HepG2 (cell line): ENCODE data around the gene HEPACAM2. TPM values are rescaled to one million over a fixed set of nuclear protein-coding genes. Genes with fewer than 3 reads are reported as not detected.

ENCODE experiments used
- ATAC-seq: fragments of 200-7000 bp; cut with Tn5 transposase; 3 replicates; pipeline ENCODE4 v1.9.1; 2020; ENCODE audit warnings: mild to moderate bottlenecking, moderate library complexity
- BruUV-seq: library from RNA; stranded (reverse); fragments of 400-500 nt; replicated peaks from 2 replicates; lab custom pipeline; 2021; lab: Mats Ljungman, UMichigan
- CTCF ChIA-PET: fragments of 300-600 bp; formaldehyde crosslinking; extraction: SDS; loops from one replicate; lab custom pipeline; 2021; ENCODE audit warnings: low total read pairs, inconsistent platforms, low intra/inter-chr PET ratio; lab: Yijun Ruan, JAX
- POLR2A ChIA-PET: fragments of 350-600 bp; sonication (Branson Sonifier 250); formaldehyde crosslinking; loops from one replicate; lab custom pipeline; 2020; ENCODE audit warnings: antibody characterized with exemption, inconsistent platforms; lab: Yijun Ruan, JAX
- DNase-seq: peaks from one replicate; pipeline ENCODE4 v3.0.0-alpha.2; 2015; ENCODE audit warnings: low spot score
- FAIRE-seq: peaks from 3 replicates; lab custom pipeline; 2011; peaks lifted over from hg19 to GRCh38; lab: Jason Lieb, UNC
- H2AFZ ChIP-seq: one replicate; pipeline ENCODE4 v1.6.1; 2011; ENCODE audit warnings: low read length, inconsistent platforms
- H3K27ac ChIP-seq: fragments of 300-600 bp; 3 replicates; pipeline ENCODE4 v1.8.0; 2011; ENCODE audit warnings: mixed run types, mild to moderate bottlenecking, mixed read lengths, low read length, inconsistent platforms; ENCODE audit not compliant: insufficient read depth; ENCODE audit errors: extremely low read length
- H3K27me3 ChIP-seq, 2 experiments: fragments of 200-600 bp in 1 of 2; 2 replicates in 1 of 2; 3 replicates in 1 of 2; pipeline versions ENCODE4 v1.6.0 to v1.8.0; 2011; ENCODE audit warnings: low read length in 2 of 2, mild to moderate bottlenecking in 2 of 2, moderate library complexity in 2 of 2, inconsistent platforms in 1 of 2; ENCODE audit not compliant: insufficient read depth in 2 of 2, control insufficient read depth in 1 of 2
- H3K36me3 ChIP-seq, 2 experiments: fragments of 200-600 bp in 1 of 2; replicated peaks in 1 of 2; 2 replicates in 1 of 2; 3 replicates in 1 of 2; pipeline versions ENCODE4 v1.5.1 to v1.8.0; 2011; ENCODE audit warnings: low read length in 2 of 2, inconsistent platforms in 1 of 2; ENCODE audit not compliant: insufficient read depth in 2 of 2, control insufficient read depth in 1 of 2
- H3K4me1 ChIP-seq: 2 replicates; pipeline ENCODE4 v1.5.1; 2012; ENCODE audit warnings: low read length, inconsistent platforms; ENCODE audit not compliant: insufficient read depth
- H3K4me2 ChIP-seq: 2 replicates; pipeline ENCODE4 v1.6.0; 2011; ENCODE audit warnings: low read depth, low read length, inconsistent platforms
- H3K4me3 ChIP-seq, 3 experiments: fragments of 200-600 bp in 1 of 3; sonication (generic), shearing (Covaris generic) in 1 of 3; replicated peaks in 1 of 3; 2 replicates each; pipeline ENCODE4 v1.5.1; 2011 to 2016; ENCODE audit warnings: low read length in 3 of 3, inconsistent platforms in 2 of 3, low read depth in 2 of 3, mild to moderate bottlenecking in 2 of 3, control low read depth in 1 of 3, mixed read lengths in 1 of 3; ENCODE audit not compliant: insufficient read depth in 1 of 3
- H3K79me2 ChIP-seq: one replicate; pipeline ENCODE4 v1.6.1; 2011; ENCODE audit warnings: low read length, inconsistent platforms; ENCODE audit not compliant: insufficient read depth
- H3K9ac ChIP-seq: 2 replicates; pipeline ENCODE4 v1.6.0; 2011; ENCODE audit warnings: mild to moderate bottlenecking, low read depth, low read length, inconsistent platforms; ENCODE audit not compliant: insufficient read depth
- H3K9me3 ChIP-seq: 2 replicates; pipeline ENCODE4 v1.5.1; 2012; ENCODE audit warnings: mild to moderate bottlenecking, low read length
- H4K20me1 ChIP-seq: 2 replicates; pipeline ENCODE4 v1.6.0; 2011; ENCODE audit warnings: inconsistent platforms, mild to moderate bottlenecking, low read length, moderate library complexity; ENCODE audit not compliant: insufficient read depth
- HNRNPK ChIP-seq: fragments of 200-400 bp; formaldehyde crosslinking; IDR thresholded peaks from 2 replicates; pipeline ENCODE4 v1.6.1; 2018; ENCODE audit warnings: low read length, low read depth, moderate library complexity, mild to moderate bottlenecking; ENCODE audit not compliant: poor library complexity, severe bottlenecking
- NR2C2 ChIP-seq: sonication (generic); formaldehyde crosslinking; IDR thresholded peaks from 2 replicates; pipeline ENCODE4 v1.4.0; 2020; ENCODE audit warnings: missing genetic modification reagents, mild to moderate bottlenecking, moderate library complexity, borderline replicate concordance
- RBM39 ChIP-seq: fragments of 200-400 bp; formaldehyde crosslinking; IDR thresholded peaks from one replicate; pipeline ENCODE4 v1.6.1; 2018; ENCODE audit warnings: antibody characterized with exemption, mild to moderate bottlenecking, low read depth, low read length; ENCODE audit not compliant: poor library complexity, severe bottlenecking
- TARDBP ChIP-seq: sonication (generic); formaldehyde crosslinking; IDR thresholded peaks from 2 replicates; pipeline ENCODE4 v1.8.0; 2022; ENCODE audit warnings: mild to moderate bottlenecking, missing genetic modification reagents
- ZBTB1 ChIP-seq: sonication (generic); formaldehyde crosslinking; IDR thresholded peaks from 2 replicates; pipeline ENCODE4 v1.4.0; 2020; ENCODE audit warnings: missing genetic modification reagents, borderline replicate concordance
- ZBTB39 ChIP-seq: sonication (generic); formaldehyde crosslinking; IDR thresholded peaks from 2 replicates; pipeline ENCODE4 v1.5.0; 2020; ENCODE audit warnings: missing genetic modification reagents
- ZFX ChIP-seq: sonication (generic); formaldehyde crosslinking; IDR thresholded peaks from 2 replicates; pipeline ENCODE4 v1.4.0; 2020; ENCODE audit warnings: mild to moderate bottlenecking, low read depth, missing genetic modification reagents, moderate library complexity
- ZNF331 ChIP-seq: sonication (generic); formaldehyde crosslinking; IDR thresholded peaks from 2 replicates; pipeline ENCODE4 v1.4.0; 2020; ENCODE audit warnings: missing genetic modification reagents
- ZNF605 ChIP-seq: sonication (generic); formaldehyde crosslinking; IDR thresholded peaks from 2 replicates; pipeline ENCODE4 v1.8.0; 2022; ENCODE audit warnings: mild to moderate bottlenecking, missing genetic modification reagents
- ZNF646 ChIP-seq: sonication (generic); formaldehyde crosslinking; IDR thresholded peaks from 2 replicates; pipeline ENCODE4 v1.9.0; 2021; ENCODE audit warnings: mild to moderate bottlenecking, missing genetic modification reagents
- ZNF703 ChIP-seq: sonication (generic); formaldehyde crosslinking; IDR thresholded peaks from 2 replicates; pipeline ENCODE4 v1.5.1; 2020; ENCODE audit warnings: missing genetic modification reagents, mild to moderate bottlenecking, moderate library complexity, borderline replicate concordance
- WGBS: methylation state at CpG from one replicate; pipeline ENCODE4 v1.1.6; 2017; ENCODE audit warnings: low lambda C conversion rate; 5-methylcytosine and 5-hydroxymethylcytosine counted together
- in situ Hi-C: cut with HindIII; loops from 2 replicates; pipeline ENCODE4 v1.10.0; 2017; ENCODE audit warnings: low pct_unique_long_range_greater_than_20kb; ENCODE audit not compliant: extremely low pct_ligation_motif_present
- intact Hi-C: fragments of 100-400 bp; cut with micrococcal nuclease; formaldehyde crosslinking; loops from one replicate; pipeline ENCODE4 v1.10.0; 2022; ENCODE audit not compliant: unreplicated experiment
- polyA plus RNA-seq, 8 experiments: library from polyadenylated mRNA; depleted of rRNA in 3 of 8; stranded (reverse) in 7 of 8; unstranded in 1 of 8; fragments of >200 nt; fragmentation: Illumina TruSeq in 4 of 8; extraction: Trizol in 4 of 8; gene quantifications; 2 replicates each; pipeline versions ENCODE4 v1.2.1 to v1.2.3, GENCODE V29; 2011 to 2016; ENCODE audit warnings: low read depth in 4 of 8, missing spikeins in 1 of 8, mixed read lengths in 1 of 8; ENCODE audit not compliant: insufficient read depth in 1 of 8
- total RNA-seq, 5 experiments: library from RNA; depleted of rRNA; stranded (reverse); fragments of >200 nt; fragmentation: Illumina TruSeq; extraction: Trizol; gene quantifications; 2 replicates each; pipeline ENCODE4 v1.2.3, GENCODE V29; 2016; ENCODE audit warnings: low read depth in 1 of 5

Gene HEPACAM2
- total and polyA plus RNA-seq, 2 of the 13 experiments (the other 11 are each of a cell fraction or from before 2014, with no cell fraction given), result not detected

- TF ChIP-seq NR2C2 (CRISPR knock-in tag) (no peak), ZNF703 (CRISPR knock-in tag) (no peak), ZNF331 (CRISPR knock-in tag) (no peak), TARDBP (CRISPR knock-in tag) (no peak), ZNF605 (no peak), RBM39 (no peak), ZNF646 (CRISPR knock-in tag) (no peak)
Observed at GRCh38 chr7:93148144-93148543, 78.1 kb downstream of the HEPACAM2 start, which contains the start of gene SAMD9L (continued).

- in situ Hi-C loops, result no loop called here
- Histone ChIP-seq H3K9me3 (no peaks in the 10 kb centered on the region), H2AFZ (no peak overlapping the region), H3K9ac (no peak overlapping the region), H3K4me1 (no peaks in the 10 kb centered on the region), H3K36me3 (no peaks in the 10 kb centered on the region), H3K27ac (no peak overlapping the region), H3K79me2 (no peaks in the 10 kb centered on the region), H3K4me3 (no peak overlapping the region), H3K27me3 (peaks cover 2 to 3% of the 10 kb centered on the region in 2 experiments; a peak in 2 of 5 replicates), H3K4me2 (no peak overlapping the region), H4K20me1 (no peaks in the 10 kb centered on the region)
- FAIRE-seq (no peak), ATAC-seq (no peak), DNase-seq (no peak)
- BruUV-seq, result no TSS peak
- POLR2A ChIA-PET, result no interaction called here
- TF ChIP-seq ZBTB1 (CRISPR knock-in tag), result no peak
- TF ChIP-seq HNRNPK, result no peak
- no peak for TF ChIP-seq ZFX
- TF ChIP-seq ZBTB39 (CRISPR knock-in tag), result no peak
- WGBS, result 0% methylated on average over 3 of the region's 3 CpGs
- intact Hi-C loops, result no loop called here
- CTCF ChIA-PET, result no interaction called here
Observed at GRCh38 chr7:93147363-93147762, 78.9 kb downstream of the HEPACAM2 start.
